Activated T-cell treated with anti-CD3 and anti-CD28 coated beads, Interleukin-2, amount 50 U/mL, for 48 hours (primary cell): ENCODE data around the gene ZWINT.

Experiments
- DNase-seq, 2 experiments: peaks; one replicate each; pipeline ENCODE4 v3.0.0-alpha.2; 2020

Gene ZWINT

DNA sequence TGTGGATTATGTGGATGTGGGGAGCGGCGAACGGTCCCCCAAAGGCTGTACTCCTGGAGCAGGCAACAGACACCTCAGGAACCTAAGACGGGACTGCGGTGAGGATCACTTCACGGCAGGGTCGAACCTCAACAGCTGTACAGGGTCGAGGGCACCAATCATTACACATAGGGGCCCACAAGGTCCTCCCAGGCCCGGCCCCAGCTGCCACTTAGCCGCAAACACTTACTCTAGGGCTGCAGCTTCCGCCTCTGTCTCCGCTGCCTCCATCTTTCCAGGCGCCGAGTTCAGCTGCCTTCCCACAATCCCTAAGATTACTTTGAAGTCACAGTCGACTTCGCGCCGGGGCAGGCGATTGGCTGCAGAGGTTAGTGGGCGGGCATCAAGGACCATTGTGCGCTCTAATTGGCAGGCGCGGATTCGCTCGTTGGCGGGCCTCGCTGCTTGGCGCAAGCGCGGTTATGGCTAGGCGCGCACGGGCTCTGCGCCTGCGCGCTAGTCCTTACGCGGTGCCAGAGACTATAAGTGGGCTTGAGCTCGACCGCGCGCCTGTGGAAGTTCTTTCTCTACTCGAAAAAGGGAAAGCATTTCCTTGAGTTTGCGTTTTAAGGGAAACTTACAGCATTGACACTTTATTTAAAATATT lies at the start of gene ZWINT:
Gene ZWINT (minus strand): TSS at position 293 of the 646 bp plus-strand sequence. CDS start 23 bp downstream, at position 270.
- DNase-seq, result peak; percentile 92 to 94

GRCh38 chr10:56383806-56384205 lies 22.7 kb upstream of the ZWINT start:
- DNase-seq, result no peak

DNA sequence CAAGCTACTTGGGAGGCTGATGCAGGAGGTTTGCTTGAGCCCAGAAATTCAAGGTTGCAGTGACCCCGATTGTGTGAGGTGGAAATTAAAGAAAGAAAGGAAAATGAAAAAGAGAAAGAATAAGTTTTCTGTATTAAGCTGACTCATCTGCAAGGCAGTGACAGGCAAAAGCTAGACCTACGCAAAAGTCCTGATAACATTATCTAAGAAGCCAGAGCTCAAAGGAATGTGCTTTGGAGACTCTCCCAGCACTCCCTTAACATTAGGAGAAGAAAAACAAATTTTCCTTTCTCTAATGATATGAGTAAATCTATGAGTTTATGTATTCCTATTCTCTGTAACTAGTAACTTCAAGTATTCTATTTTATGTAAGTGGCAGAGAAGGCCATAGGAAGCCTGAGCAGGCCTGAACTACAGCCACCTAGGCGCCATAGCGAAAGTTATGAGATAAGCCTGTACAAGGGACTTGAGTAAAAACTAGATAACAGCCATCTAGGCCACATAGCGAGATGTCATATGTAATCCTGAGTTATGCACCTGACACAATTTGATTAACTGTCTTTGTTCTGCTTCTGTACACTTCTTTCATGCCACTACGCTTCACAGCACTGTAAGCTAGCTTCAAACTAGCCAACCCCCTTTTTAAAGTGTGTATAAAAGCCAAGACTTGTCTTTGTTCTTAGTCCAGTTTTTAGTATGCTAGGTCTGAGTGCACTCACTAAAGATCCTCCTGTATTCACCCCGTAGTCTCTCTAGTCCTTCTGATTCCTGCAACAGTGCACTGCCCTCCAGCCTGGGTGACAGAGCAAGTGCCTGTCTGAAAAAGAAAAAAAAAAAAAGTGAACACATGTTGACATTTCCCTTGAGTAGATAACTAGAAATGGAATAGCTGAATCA lies 9.4 kb upstream of the ZWINT start:
- DNase-seq, result no peak

GRCh38 chr10:56360583-56360966 lies 484 bp downstream of the ZWINT start:
- DNase-seq, result no peak

GRCh38 chr10:56359837-56360236 lies 1.2 kb downstream of the ZWINT start:
- DNase-seq, result peak in 1 of 2 experiments; percentile 15

GRCh38 chr10:56357018-56357417 lies 4.0 kb downstream of the ZWINT start:
- DNase-seq, result no peak

- peak in 1 of 2 experiments; percentile 15 for DNase-seq
Observed at GRCh38 chr10:56351909-56352630, 9.0 kb downstream of the ZWINT start.

DNA sequence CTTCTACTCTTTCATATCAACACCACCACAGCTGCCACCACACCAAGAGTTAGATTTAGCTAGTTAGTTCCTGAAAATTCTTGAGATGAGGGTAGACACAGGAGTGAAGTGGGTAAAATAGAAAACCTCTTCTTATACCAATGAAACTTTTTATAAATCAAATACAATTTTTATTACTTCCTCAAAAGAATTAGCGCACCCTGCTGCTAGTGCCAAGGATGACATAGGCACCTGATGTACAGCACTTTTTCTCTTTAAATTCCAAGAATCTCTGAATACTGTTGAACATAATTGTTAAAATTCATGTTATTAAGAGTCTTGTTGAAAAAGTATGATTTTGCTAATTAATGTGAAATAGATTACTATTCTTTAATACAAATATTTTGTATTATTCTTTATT lies 11.4 kb downstream of the ZWINT start:
- DNase-seq, result no peak

GRCh38 chr10:56348101-56348500 lies 13.0 kb downstream of the ZWINT start:
- no peak for DNase-seq

- DNase-seq, result no peak
Observed at GRCh38 chr10:56346845-56347415, 14.1 kb downstream of the ZWINT start.

DNA sequence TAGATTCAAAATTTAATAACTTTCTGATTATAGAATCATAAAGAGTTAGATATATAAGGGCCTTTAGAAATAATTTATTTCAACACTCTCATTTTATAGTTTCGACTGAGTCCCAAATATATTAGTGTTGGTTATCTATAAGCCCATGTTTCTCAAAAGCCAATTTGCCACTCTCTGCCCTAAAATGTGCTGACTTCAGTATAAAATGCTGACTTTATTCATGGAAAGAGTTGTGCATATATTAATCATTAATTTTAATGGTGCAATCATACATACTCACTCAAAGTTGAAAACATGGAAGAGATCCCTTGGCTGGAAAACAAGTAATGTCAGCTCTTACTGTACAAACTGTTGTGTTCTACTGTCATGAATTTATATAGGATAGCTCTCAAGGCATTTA lies 19.4 kb downstream of the ZWINT start:
- DNase-seq, result no peak

GRCh38 chr10:56329961-56330360 lies 31.1 kb downstream of the ZWINT start:
- DNase-seq, result no peak

DNA sequence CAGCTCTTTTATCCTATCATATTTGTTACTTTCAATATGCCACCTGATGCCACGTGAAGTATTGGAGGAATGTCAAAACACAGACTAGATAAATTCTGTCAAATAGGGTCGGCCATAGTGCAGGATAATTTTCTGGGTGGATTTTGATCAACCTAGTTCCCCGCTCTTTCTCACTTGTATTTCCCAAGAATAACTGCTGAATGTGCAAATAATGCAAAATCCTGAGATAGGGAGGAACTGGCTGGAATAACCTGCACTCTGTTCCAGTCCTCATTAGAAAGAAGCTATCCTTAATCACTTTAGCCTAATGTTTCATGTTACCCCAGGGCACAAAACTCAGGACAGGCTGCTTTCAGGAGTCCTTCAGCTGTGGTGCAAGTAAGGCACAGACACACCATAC lies 33.9 kb downstream of the ZWINT start:
- no peak for DNase-seq

DNA sequence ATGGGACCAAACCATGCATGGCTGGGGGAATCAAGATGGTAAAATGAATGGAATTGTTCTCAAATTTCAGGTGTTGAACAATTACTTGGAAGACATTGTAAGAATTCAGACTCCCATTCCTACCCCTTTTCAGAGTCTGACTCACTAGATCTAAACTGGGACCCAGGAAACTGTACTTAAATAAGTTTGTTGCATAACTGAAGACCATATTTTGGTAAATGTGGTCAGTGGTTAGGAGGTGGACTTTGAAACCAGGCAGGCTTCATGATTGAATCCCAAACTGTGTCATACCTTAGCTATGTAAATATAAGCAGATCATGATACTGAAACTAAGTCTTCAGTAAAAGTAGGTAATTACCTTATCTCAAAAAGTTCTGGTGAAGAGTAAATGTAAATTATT lies 41.7 kb downstream of the ZWINT start:
- DNase-seq, result no peak

- DNase-seq, result no peak
Observed at GRCh38 chr10:56318816-56319215, 42.2 kb downstream of the ZWINT start.

DNA sequence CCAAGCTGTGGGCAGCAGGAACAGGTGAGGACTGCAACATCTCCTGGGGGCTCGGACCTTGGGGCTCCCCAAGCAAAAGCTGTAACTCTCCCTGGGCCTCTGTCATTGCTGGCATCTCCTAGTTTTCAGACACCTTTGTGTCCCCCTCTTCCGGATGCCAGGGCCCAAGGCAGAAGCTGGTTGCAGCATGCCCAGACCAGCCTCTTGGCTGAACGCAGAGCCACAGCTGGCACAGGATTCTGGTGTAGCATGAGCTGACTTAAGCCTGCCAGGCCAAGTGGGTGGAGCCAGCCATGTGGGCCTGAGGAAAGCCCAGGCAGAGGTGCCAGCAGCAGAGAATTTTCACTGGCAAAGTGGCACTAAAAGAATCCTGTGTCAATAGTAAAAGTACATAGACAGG lies 43.5 kb downstream of the ZWINT start:
- no peak for DNase-seq

GRCh38 chr10:56316603-56317002 lies 44.5 kb downstream of the ZWINT start:
- no peak for DNase-seq
